ENCODE measurements around the gene SLC16A10.

Gene SLC16A10

GRCh38 chr6:111101987-111102386, 14.7 kb downstream of the SLC16A10 start:
- TF ChIP-seq TAF1 (IDR thresholded peaks at IDR 0.05; ENCODE audit: borderline replicate concordance, insufficient read depth, low read length) (no peak), POLR2AphosphoS5 (IDR thresholded peaks at IDR 0.05; ENCODE audit: low read depth, low read length) (no peak), FOXP2 (optimal IDR thresholded peaks at IDR 0.05; ENCODE audit: borderline replicate concordance, extremely low read depth, extremely low read length, insufficient read depth) (no peak), SIN3A (IDR thresholded peaks at IDR 0.05; ENCODE audit: borderline replicate concordance, insufficient read depth, low read length) (no peak), REST (IDR thresholded peaks at IDR 0.05; ENCODE audit: insufficient read depth in 1 of 2, low read depth in 2 of 2, low read length in 2 of 2) (no peak)

- TF ChIP-seq POLR2AphosphoS5 (IDR thresholded peaks at IDR 0.05; ENCODE audit: low read depth, low read length) (no peak), SIN3A (IDR thresholded peaks at IDR 0.05; ENCODE audit: borderline replicate concordance, insufficient read depth, low read length) (no peak), FOXP2 (optimal IDR thresholded peaks at IDR 0.05; ENCODE audit: borderline replicate concordance, extremely low read depth, extremely low read length, insufficient read depth) (peak; percentile 33)
These were observed 18.3 kb downstream of the SLC16A10 start for GRCh38 chr6:111105578-111105977.

- TF ChIP-seq FOXP2 (optimal IDR thresholded peaks at IDR 0.05; ENCODE audit: borderline replicate concordance, extremely low read depth, extremely low read length, insufficient read depth) (no peak), SIN3A (IDR thresholded peaks at IDR 0.05; ENCODE audit: borderline replicate concordance, insufficient read depth, low read length) (no peak), TAF1 (IDR thresholded peaks at IDR 0.05; ENCODE audit: borderline replicate concordance, insufficient read depth, low read length) (no peak), REST (IDR thresholded peaks at IDR 0.05; ENCODE audit: insufficient read depth in 1 of 2, low read depth in 2 of 2, low read length in 2 of 2) (no peak), POLR2AphosphoS5 (IDR thresholded peaks at IDR 0.05; ENCODE audit: low read depth, low read length) (no peak)
These were observed 20.3 kb downstream of the SLC16A10 start for GRCh38 chr6:111107589-111107988.

GRCh38 chr6:111110036-111110435, 22.7 kb downstream of the SLC16A10 start:
- TF ChIP-seq SIN3A (IDR thresholded peaks at IDR 0.05; ENCODE audit: borderline replicate concordance, insufficient read depth, low read length) (no peak), TAF1 (IDR thresholded peaks at IDR 0.05; ENCODE audit: borderline replicate concordance, insufficient read depth, low read length) (no peak), REST (IDR thresholded peaks at IDR 0.05; ENCODE audit: insufficient read depth in 1 of 2, low read depth in 2 of 2, low read length in 2 of 2) (no peak), POLR2AphosphoS5 (IDR thresholded peaks at IDR 0.05; ENCODE audit: low read depth, low read length) (no peak), FOXP2 (optimal IDR thresholded peaks at IDR 0.05; ENCODE audit: borderline replicate concordance, extremely low read depth, extremely low read length, insufficient read depth) (no peak)

GRCh38 chr6:111113336-111114086, 26.2 kb downstream of the SLC16A10 start:
- TF ChIP-seq FOXP2 (optimal IDR thresholded peaks at IDR 0.05; ENCODE audit: borderline replicate concordance, extremely low read depth, extremely low read length, insufficient read depth): no peak
- no peak for TF ChIP-seq TAF1 (IDR thresholded peaks at IDR 0.05; ENCODE audit: borderline replicate concordance, insufficient read depth, low read length)
- TF ChIP-seq POLR2AphosphoS5 (IDR thresholded peaks at IDR 0.05; ENCODE audit: low read depth, low read length): no peak
- TF ChIP-seq REST (IDR thresholded peaks at IDR 0.05; ENCODE audit: insufficient read depth in 1 of 2, low read depth in 2 of 2, low read length in 2 of 2): no peak
- TF ChIP-seq SIN3A (IDR thresholded peaks at IDR 0.05; ENCODE audit: borderline replicate concordance, insufficient read depth, low read length): no peak
